ENCODE results near the gene POLD1. TPM values are rescaled to one million over a fixed set of nuclear protein-coding genes. Genes with fewer than 3 reads are reported as not detected.

The POLD1 gene
- polyA plus RNA-seq, 3 donors: 9.3 to 22.4 (median 15.6) TPM

DNA sequence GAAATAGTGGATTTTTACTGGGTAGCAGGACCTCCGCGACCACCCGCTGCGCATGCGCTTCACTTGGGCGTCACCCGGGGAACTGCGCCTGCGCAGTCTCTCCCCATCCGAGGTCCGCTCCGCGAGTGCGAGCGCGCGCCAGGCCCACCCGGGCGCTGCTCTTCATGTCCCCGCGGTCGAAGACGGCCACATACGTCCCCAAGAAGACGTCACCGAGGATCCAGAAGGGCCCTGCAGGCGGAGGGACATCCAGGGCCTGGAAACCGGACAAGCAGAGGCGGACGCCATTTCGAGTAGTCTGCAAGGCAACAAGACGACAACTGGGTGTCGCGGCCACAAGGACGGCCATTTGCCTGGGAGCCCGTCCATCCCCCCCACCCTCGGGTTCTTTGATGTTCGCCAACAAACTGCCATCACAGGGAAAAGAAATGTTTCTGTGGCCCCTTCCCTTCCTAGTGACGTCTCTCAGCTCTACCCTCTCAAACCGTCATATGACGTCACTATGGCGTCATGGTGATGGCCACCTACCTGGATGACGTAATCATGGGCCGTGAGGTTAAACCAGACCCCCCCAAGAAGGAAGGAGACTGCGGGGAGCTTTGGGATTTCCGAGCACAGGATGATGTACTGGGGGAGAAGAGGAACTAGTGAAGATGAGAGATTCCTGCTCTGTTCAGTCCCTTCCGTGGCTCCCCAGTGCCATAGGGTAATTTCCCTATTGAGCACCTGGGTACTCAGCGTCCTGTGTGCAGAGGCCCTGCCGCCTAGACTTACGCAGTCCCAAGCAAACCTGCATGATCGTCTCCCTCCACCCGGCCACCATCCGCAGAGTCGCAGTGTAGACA, 25.4 kb upstream of the POLD1 start:
- intact Hi-C loops (cut with micrococcal nuclease): loop anchor here in 1 of 2 donors (5.0 kb wide), 2 partner anchors 199 to 424 kb away; no protein-coding TSS in a partner anchor
- peak overlapping the region; percentile 92 to 98 (median 97) for H3K27ac Mint-ChIP-seq
- peaks cover 36% of the 10 kb centered on the region for H3K4me1 Mint-ChIP-seq
- 30% methylated on average over 50 of the region's 54 CpGs for WGBS (ENCODE audit: insufficient coverage)
- peak overlapping the region; percentile 86 to 92 for H3K4me3 Mint-ChIP-seq
- TF ChIP-seq, protein P1, sequence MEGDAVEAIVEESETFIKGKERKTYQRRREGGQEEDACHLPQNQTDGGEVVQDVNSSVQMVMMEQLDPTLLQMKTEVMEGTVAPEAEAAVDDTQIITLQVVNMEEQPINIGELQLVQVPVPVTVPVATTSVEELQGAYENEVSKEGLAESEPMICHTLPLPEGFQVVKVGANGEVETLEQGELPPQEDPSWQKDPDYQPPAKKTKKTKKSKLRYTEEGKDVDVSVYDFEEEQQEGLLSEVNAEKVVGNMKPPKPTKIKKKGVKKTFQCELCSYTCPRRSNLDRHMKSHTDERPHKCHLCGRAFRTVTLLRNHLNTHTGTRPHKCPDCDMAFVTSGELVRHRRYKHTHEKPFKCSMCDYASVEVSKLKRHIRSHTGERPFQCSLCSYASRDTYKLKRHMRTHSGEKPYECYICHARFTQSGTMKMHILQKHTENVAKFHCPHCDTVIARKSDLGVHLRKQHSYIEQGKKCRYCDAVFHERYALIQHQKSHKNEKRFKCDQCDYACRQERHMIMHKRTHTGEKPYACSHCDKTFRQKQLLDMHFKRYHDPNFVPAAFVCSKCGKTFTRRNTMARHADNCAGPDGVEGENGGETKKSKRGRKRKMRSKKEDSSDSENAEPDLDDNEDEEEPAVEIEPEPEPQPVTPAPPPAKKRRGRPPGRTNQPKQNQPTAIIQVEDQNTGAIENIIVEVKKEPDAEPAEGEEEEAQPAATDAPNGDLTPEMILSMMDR (IDR thresholded peaks at IDR 0.05): no peak
- H3K4me1 ChIP-seq (ENCODE audit: control insufficient read depth in 1 of 2, insufficient read depth in 2 of 2, low read length in 2 of 2): peaks cover 24 to 35% of the 10 kb centered on the region in 2 donors
- peak overlapping the region; percentile 81 to 91 for H3K27ac ChIP-seq (ENCODE audit: low read depth in 1 of 2, low read length in 2 of 2)
- H3K27me3 Mint-ChIP-seq (ENCODE audit: low read depth in 3 of 3): peaks cover 3 to 20% (median 13%) of the 10 kb centered on the region in 3 donors
- no peaks in the 10 kb centered on the region for H3K36me3 ChIP-seq (replicated peaks in 1 of 2; ENCODE audit: control insufficient read depth in 1 of 2, insufficient read depth in 2 of 2, low read length in 2 of 2)
- peak overlapping the region; percentile 73 for H3K4me2 ChIP-seq (replicated peaks; ENCODE audit: extremely low read depth, low read length, poor library complexity, severe bottlenecking)
- peak overlapping the region; percentile 77 for H2AFZ ChIP-seq (ENCODE audit: insufficient read depth, low read depth, low read length, poor library complexity, severe bottlenecking)
- H3K4me3 ChIP-seq (replicated peaks in 1 of 3; ENCODE audit: low read depth in 2 of 3, low read length in 3 of 3): peak overlapping the region; percentile 34 to 74 (median 64)
- no peaks in the 10 kb centered on the region for H3K27me3 ChIP-seq (ENCODE audit: control insufficient read depth in 2 of 2, insufficient read depth in 2 of 2, low read length in 2 of 2)
- peak; percentile 64 to 80 (median 66) for DNase-seq
- H3K79me2 ChIP-seq (ENCODE audit: insufficient read depth, low read length): no peaks in the 10 kb centered on the region
- peaks cover 0 to 2% of the 10 kb centered on the region in 2 donors for H3K36me3 Mint-ChIP-seq
- H3K9me3 Mint-ChIP-seq: peaks cover 0 to 10% (median 4%) of the 10 kb centered on the region in 7 donors
- H3K9me3 ChIP-seq (replicated peaks in 1 of 2; ENCODE audit: control insufficient read depth in 1 of 2, insufficient read depth in 1 of 2, low read length in 2 of 2): no peaks in the 10 kb centered on the region
- H3K9ac ChIP-seq (ENCODE audit: insufficient read depth, low read length, poor library complexity, severe bottlenecking): peak overlapping the region; percentile 62
- no peaks in the 10 kb centered on the region for H4K20me1 ChIP-seq (ENCODE audit: insufficient read depth, low read length)

DNA sequence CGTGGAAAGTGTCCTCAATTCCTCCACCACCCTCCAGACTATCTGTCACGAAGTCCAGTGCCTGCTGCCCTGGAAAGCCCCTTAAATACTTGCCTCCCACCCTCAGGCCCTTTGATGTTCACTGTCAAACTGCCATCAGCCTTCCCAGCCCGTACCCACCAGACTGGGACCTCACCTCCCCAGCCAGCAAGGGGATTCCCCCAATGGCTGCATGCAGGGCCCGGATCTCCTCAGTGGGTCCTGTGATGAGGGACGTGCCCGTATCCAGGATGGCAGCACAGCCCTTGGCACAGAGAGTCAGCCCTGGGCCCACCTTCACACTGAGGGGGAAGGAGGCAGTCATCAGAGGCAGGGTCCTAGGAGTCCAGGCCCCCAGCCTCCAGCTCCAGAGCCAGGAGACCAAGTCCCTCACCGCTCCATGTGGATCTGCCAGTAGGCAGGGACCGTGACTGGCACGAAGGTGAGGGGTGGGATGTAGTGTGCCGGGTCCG, 24.8 kb upstream of the POLD1 start:
- Histone ChIP-seq H3K27ac (ENCODE audit: low read depth in 1 of 2, low read length in 2 of 2) (no peak overlapping the region), H4K20me1 (ENCODE audit: insufficient read depth, low read length) (no peaks in the 10 kb centered on the region), H3K9ac (ENCODE audit: insufficient read depth, low read length, poor library complexity, severe bottlenecking) (no peak overlapping the region), H3K27me3 (ENCODE audit: control insufficient read depth in 2 of 2, insufficient read depth in 2 of 2, low read length in 2 of 2) (no peaks in the 10 kb centered on the region), H2AFZ (ENCODE audit: insufficient read depth, low read depth, low read length, poor library complexity, severe bottlenecking) (no peak overlapping the region), H3K4me1 (ENCODE audit: control insufficient read depth in 1 of 2, insufficient read depth in 2 of 2, low read length in 2 of 2) (peaks cover 24 to 35% of the 10 kb centered on the region in 2 donors), H3K4me3 (replicated peaks in 1 of 3; ENCODE audit: low read depth in 2 of 3, low read length in 3 of 3) (no peak overlapping the region), H3K36me3 (replicated peaks in 1 of 2; ENCODE audit: control insufficient read depth in 1 of 2, insufficient read depth in 2 of 2, low read length in 2 of 2) (no peaks in the 10 kb centered on the region), H3K9me3 (replicated peaks in 1 of 2; ENCODE audit: control insufficient read depth in 1 of 2, insufficient read depth in 1 of 2, low read length in 2 of 2) (no peaks in the 10 kb centered on the region), H3K79me2 (ENCODE audit: insufficient read depth, low read length) (no peaks in the 10 kb centered on the region), H3K4me2 (replicated peaks; ENCODE audit: extremely low read depth, low read length, poor library complexity, severe bottlenecking) (no peak overlapping the region)
- DNase-seq: no peak
- Mint-ChIP-seq H3K36me3 (peaks cover 0 to 2% of the 10 kb centered on the region in 2 donors), H3K9me3 (peaks cover 0 to 10% (median 4%) of the 10 kb centered on the region in 7 donors), H3K4me3 (peak overlapping the region; percentile 4 to 86), H3K27ac (peak overlapping the region in 5 of 7 donors; percentile 1 to 98 (median 92)), H3K27me3 (ENCODE audit: low read depth in 3 of 3) (peaks cover 3 to 20% (median 13%) of the 10 kb centered on the region in 3 donors), H3K4me1 (peaks cover 37% of the 10 kb centered on the region)
- WGBS (ENCODE audit: insufficient coverage): 90% methylated on average over 6 of the region's 11 CpGs
- intact Hi-C loops (cut with micrococcal nuclease): loop anchor here in 1 of 2 donors (5.0 kb wide), 2 partner anchors 198 to 423 kb away; no protein-coding TSS in a partner anchor
- TF ChIP-seq, protein P1 (IDR thresholded peaks at IDR 0.05): no peak

Data from CD14-positive monocyte (primary cell).